Mesenchymal stem cell (in vitro differentiated cells and primary cell): ENCODE data around the gene CENPT.

Experiments
- DNase-seq: peaks from one replicate; pipeline ENCODE4 v3.0.0-alpha.2; 2013
- H2AFZ ChIP-seq: one replicate; pipeline ENCODE4 v1.6.1; 2013; ENCODE audit warnings: low read depth, mild to moderate bottlenecking, control low read depth, inconsistent platforms, low read length, moderate library complexity
- H2AK5ac ChIP-seq: 2 replicates; pipeline ENCODE4 v1.6.1; 2013; ENCODE audit warnings: low read length, moderate library complexity, mild to moderate bottlenecking, inconsistent platforms; ENCODE audit not compliant: severe bottlenecking
- H2BK120ac ChIP-seq: one replicate; pipeline ENCODE4 v1.6.1; 2013; ENCODE audit warnings: low read depth, mild to moderate bottlenecking, inconsistent platforms, low read length, moderate library complexity
- H2BK12ac ChIP-seq, 2 experiments: one replicate each; pipeline ENCODE4 v1.6.1; 2013; ENCODE audit warnings: inconsistent platforms in 2 of 2, low read length in 2 of 2, mild to moderate bottlenecking in 2 of 2, moderate library complexity in 2 of 2, control low read depth in 1 of 2
- H2BK15ac ChIP-seq: one replicate; pipeline ENCODE4 v1.6.1; 2013; ENCODE audit warnings: mild to moderate bottlenecking, low read depth, inconsistent platforms; ENCODE audit not compliant: poor library complexity, severe bottlenecking
- H2BK5ac ChIP-seq: 2 replicates; pipeline ENCODE4 v1.6.1; 2013; ENCODE audit warnings: low read depth, mild to moderate bottlenecking, low read length, control low read depth, inconsistent platforms; ENCODE audit not compliant: poor library complexity, severe bottlenecking
- H3K14ac ChIP-seq, 2 experiments: one replicate each; pipeline ENCODE4 v1.6.1; 2013; ENCODE audit warnings: inconsistent platforms in 2 of 2, low read length in 2 of 2, control low read depth in 1 of 2, mild to moderate bottlenecking in 1 of 2, moderate library complexity in 1 of 2
- H3K18ac ChIP-seq, 2 experiments: one replicate each; pipeline ENCODE4 v1.6.1; 2013; ENCODE audit warnings: inconsistent platforms in 2 of 2, low read length in 2 of 2, control low read depth in 1 of 2, low read depth in 1 of 2, mild to moderate bottlenecking in 1 of 2
- H3K23ac ChIP-seq, 2 experiments: one replicate each; pipeline ENCODE4 v1.6.1; 2013; ENCODE audit warnings: inconsistent platforms in 2 of 2, low read length in 2 of 2, mild to moderate bottlenecking in 2 of 2, moderate library complexity in 2 of 2, control low read depth in 1 of 2
- H3K27ac ChIP-seq: 2 replicates; pipeline ENCODE4 v1.5.1; 2013; ENCODE audit warnings: mild to moderate bottlenecking, moderate library complexity, low read length, control low read depth, inconsistent platforms; ENCODE audit not compliant: poor library complexity, severe bottlenecking
- H3K27me3 ChIP-seq, 2 experiments: 2 replicates each; pipeline versions ENCODE4 v1.6.1 to v1.7.0; 2013; ENCODE audit warnings: low read length in 2 of 2, mild to moderate bottlenecking in 2 of 2, moderate library complexity in 2 of 2, control low read depth in 1 of 2, inconsistent platforms in 1 of 2; ENCODE audit not compliant: control insufficient read depth in 1 of 2, insufficient read depth in 1 of 2
- H3K36me3 ChIP-seq, 2 experiments: 2 replicates each; pipeline versions ENCODE4 v1.6.1 to v1.7.0; 2013; ENCODE audit warnings: low read length in 2 of 2, control low read depth in 1 of 2, inconsistent platforms in 1 of 2, low read depth in 1 of 2, mild to moderate bottlenecking in 1 of 2; ENCODE audit not compliant: insufficient read depth in 2 of 2, control insufficient read depth in 1 of 2
- H3K4ac ChIP-seq, 2 experiments: one replicate each; pipeline ENCODE4 v1.6.1; 2013; ENCODE audit warnings: inconsistent platforms in 2 of 2, low read length in 2 of 2, mild to moderate bottlenecking in 2 of 2, moderate library complexity in 2 of 2, control low read depth in 1 of 2, low read depth in 1 of 2
- H3K4me1 ChIP-seq: 2 replicates; pipeline ENCODE4 v1.6.1; 2013; ENCODE audit warnings: low read depth, low read length, control low read depth; ENCODE audit not compliant: control insufficient read depth, insufficient read depth
- H3K4me2 ChIP-seq: 2 replicates; pipeline ENCODE4 v1.6.1; 2013; ENCODE audit warnings: low read length, mild to moderate bottlenecking, inconsistent platforms; ENCODE audit not compliant: poor library complexity, severe bottlenecking
- H3K4me3 ChIP-seq, 2 experiments: 2 replicates each; pipeline versions ENCODE4 v1.5.1 to v1.7.0; 2013; ENCODE audit warnings: low read length in 2 of 2, mild to moderate bottlenecking in 2 of 2, control low read depth in 1 of 2, low read depth in 1 of 2; ENCODE audit not compliant: insufficient read depth in 1 of 2
- H3K79me1 ChIP-seq: replicated peaks from 2 replicates; pipeline ENCODE4 v1.6.1; 2013; ENCODE audit warnings: mild to moderate bottlenecking, control low read depth, low read length, inconsistent platforms; ENCODE audit not compliant: poor library complexity, severe bottlenecking
- H3K9ac ChIP-seq: 2 replicates; pipeline ENCODE4 v1.7.0; 2013; ENCODE audit warnings: mild to moderate bottlenecking, low read length, moderate library complexity
- H3K9me3 ChIP-seq: 2 replicates; pipeline ENCODE4 v1.7.0; 2013; ENCODE audit warnings: mild to moderate bottlenecking, low read length; ENCODE audit not compliant: control insufficient read depth
- H4K8ac ChIP-seq: one replicate; pipeline ENCODE4 v1.6.1; 2013; ENCODE audit warnings: inconsistent platforms, mild to moderate bottlenecking, low read length, moderate library complexity
- H4K91ac ChIP-seq: one replicate; pipeline ENCODE4 v1.6.1; 2013; ENCODE audit warnings: mild to moderate bottlenecking, low read length, inconsistent platforms
- WGBS: methylation state at CpG from one replicate; pipeline ENCODE4 v1.1.7; 2013; ENCODE audit warnings: mixed read lengths; 5-methylcytosine and 5-hydroxymethylcytosine counted together

CENPT gene

GRCh38 chr16:67857547-67858233 lies 10.2 kb upstream of the CENPT start:
- peak; percentile 99 for DNase-seq
- Histone ChIP-seq H3K27ac (no peak overlapping the region), H4K91ac (no peak overlapping the region), H3K23ac (no peak overlapping the region), H2AK5ac (no peak overlapping the region), H4K8ac (no peak overlapping the region), H3K4me2 (no peak overlapping the region), H2BK5ac (no peak overlapping the region), H2BK120ac (no peak overlapping the region), H3K36me3 (peaks cover 0 to 48% of the 10 kb centered on the region in 2 experiments), H3K27me3 (no peaks in the 10 kb centered on the region), H3K9me3 (no peaks in the 10 kb centered on the region), H3K4ac (no peak overlapping the region), H3K9ac (peak overlapping the region; percentile 91), H2AFZ (no peak overlapping the region), H3K4me1 (peaks cover 32% of the 10 kb centered on the region), H3K79me1 (no peaks in the 10 kb centered on the region), H2BK12ac (no peak overlapping the region), H3K4me3 (no peak overlapping the region), H2BK15ac (no peak overlapping the region), H3K14ac (no peak overlapping the region), H3K18ac (no peak overlapping the region)
- 58% methylated on average over 2 of the region's 3 CpGs for WGBS

DNA sequence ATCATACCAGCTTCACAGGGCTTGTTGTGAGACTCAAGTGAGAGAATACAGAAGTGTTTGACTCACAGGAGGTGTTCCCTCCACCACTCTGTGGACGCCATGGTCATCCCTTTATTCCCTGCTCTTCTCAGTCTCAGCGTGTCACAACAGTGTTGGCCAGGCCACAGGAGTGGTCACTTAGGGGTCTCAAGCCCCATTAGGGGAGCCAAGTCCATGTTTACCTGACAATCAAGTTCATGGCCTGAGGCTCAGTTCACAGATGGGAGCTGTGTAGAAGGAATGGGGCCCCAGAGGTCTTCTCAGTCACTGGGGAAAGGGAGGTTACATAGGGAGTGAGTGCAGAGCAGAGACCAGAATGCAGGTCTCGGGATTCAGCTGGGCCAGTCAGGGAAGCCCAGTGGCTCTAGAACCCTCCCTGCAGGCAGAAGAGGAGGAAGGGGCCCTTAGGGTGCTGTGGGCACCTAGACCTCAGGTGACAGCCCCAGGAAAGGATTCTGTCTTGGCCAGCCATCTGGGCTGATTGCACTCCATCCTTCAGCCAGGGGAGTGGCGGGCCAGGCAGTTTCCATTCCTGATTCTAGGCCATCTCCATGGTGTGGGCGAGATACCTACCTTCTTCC lies 9.5 kb upstream of the CENPT start:
- no peak overlapping the region for H3K14ac ChIP-seq
- no peak overlapping the region for H3K4me2 ChIP-seq
- peak overlapping the region; percentile 31 for H2AK5ac ChIP-seq
- WGBS: 96% methylated on average over 5 of the region's 5 CpGs
- no peak overlapping the region for H3K18ac ChIP-seq
- no peak overlapping the region for H4K8ac ChIP-seq
- no peak overlapping the region for H2BK15ac ChIP-seq
- no peaks in the 10 kb centered on the region for H3K27me3 ChIP-seq
- H3K79me1 ChIP-seq: no peaks in the 10 kb centered on the region
- H3K4ac ChIP-seq: no peak overlapping the region
- no peak overlapping the region for H2AFZ ChIP-seq
- H3K9ac ChIP-seq: peak overlapping the region; percentile 26
- no peak overlapping the region for H3K4me3 ChIP-seq
- no peak overlapping the region for H4K91ac ChIP-seq
- H3K27ac ChIP-seq: no peak overlapping the region
- H3K23ac ChIP-seq: peak overlapping the region in 1 of 2 experiments; percentile 87
- no peak overlapping the region for H2BK5ac ChIP-seq
- H2BK12ac ChIP-seq: no peak overlapping the region
- H3K9me3 ChIP-seq: no peaks in the 10 kb centered on the region
- no peak overlapping the region for H2BK120ac ChIP-seq
- H3K36me3 ChIP-seq: peaks cover 0 to 44% of the 10 kb centered on the region in 2 experiments
- peaks cover 29% of the 10 kb centered on the region for H3K4me1 ChIP-seq
- DNase-seq: no peak

DNA sequence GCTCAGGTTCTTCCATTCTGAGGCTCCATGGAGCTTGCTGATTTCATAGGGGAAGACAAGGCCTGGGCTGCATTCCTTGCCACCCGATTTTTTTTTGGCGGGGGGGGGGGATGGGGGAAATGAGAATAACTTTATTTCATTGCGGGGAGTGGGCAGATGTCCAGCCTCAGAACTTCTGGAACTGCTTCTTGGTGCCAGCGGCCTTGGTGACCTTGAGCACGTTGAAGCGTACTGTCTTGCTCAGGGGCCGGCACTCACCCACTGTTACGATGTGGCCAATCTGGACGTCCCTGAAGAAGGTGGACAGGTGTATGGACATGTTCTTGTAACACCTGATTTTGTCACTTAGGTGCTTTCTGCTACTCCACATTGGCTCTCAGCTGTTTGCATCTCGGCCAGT lies 8.3 kb upstream of the CENPT start:
- peaks cover 22% of the 10 kb centered on the region for H3K4me1 ChIP-seq
- H3K4me3 ChIP-seq: no peak overlapping the region
- H3K14ac ChIP-seq: no peak overlapping the region
- H4K91ac ChIP-seq: no peak overlapping the region
- H3K36me3 ChIP-seq: peaks cover 0 to 39% of the 10 kb centered on the region in 2 experiments
- H3K9me3 ChIP-seq: no peaks in the 10 kb centered on the region
- H3K4me2 ChIP-seq: no peak overlapping the region
- H2AFZ ChIP-seq: no peak overlapping the region
- no peak overlapping the region for H3K23ac ChIP-seq
- no peak overlapping the region for H3K18ac ChIP-seq
- H2BK5ac ChIP-seq: no peak overlapping the region
- no peak overlapping the region for H4K8ac ChIP-seq
- no peak overlapping the region for H2BK15ac ChIP-seq
- 95% methylated on average over 10 of the region's 10 CpGs for WGBS
- no peak overlapping the region for H3K9ac ChIP-seq
- H2BK120ac ChIP-seq: no peak overlapping the region
- no peaks in the 10 kb centered on the region for H3K27me3 ChIP-seq
- H3K4ac ChIP-seq: no peak overlapping the region
- DNase-seq: no peak
- H2AK5ac ChIP-seq: no peak overlapping the region
- no peaks in the 10 kb centered on the region for H3K79me1 ChIP-seq
- H2BK12ac ChIP-seq: no peak overlapping the region
- no peak overlapping the region for H3K27ac ChIP-seq

GRCh38 chr16:67853670-67854069 lies 6.2 kb upstream of the CENPT start:
- Histone ChIP-seq H3K9ac (no peak overlapping the region), H3K27me3 (no peaks in the 10 kb centered on the region), H3K4me1 (peaks cover 23% of the 10 kb centered on the region), H2BK5ac (no peak overlapping the region), H3K27ac (no peak overlapping the region), H3K4me2 (no peak overlapping the region), H2BK12ac (no peak overlapping the region), H3K4me3 (no peak overlapping the region), H3K79me1 (no peaks in the 10 kb centered on the region), H2AFZ (no peak overlapping the region), H3K36me3 (peaks cover 7 to 37% of the 10 kb centered on the region in 2 experiments), H3K14ac (no peak overlapping the region), H2AK5ac (no peak overlapping the region), H2BK120ac (no peak overlapping the region), H2BK15ac (no peak overlapping the region), H3K18ac (no peak overlapping the region), H3K9me3 (no peaks in the 10 kb centered on the region), H4K8ac (no peak overlapping the region), H3K4ac (no peak overlapping the region), H4K91ac (no peak overlapping the region), H3K23ac (no peak overlapping the region)
- no peak for DNase-seq
- WGBS: 95% methylated on average over 3 of the region's 3 CpGs
